ENCODE measurements around the gene PAK1IP1. TPM values are rescaled to one million over a fixed set of nuclear protein-coding genes. Genes with fewer than 3 reads are reported as not detected.

PAK1IP1 gene
- polyA plus RNA-seq, 1 donor (not counting 4 experiments of a cell fraction or from before 2014, with no cell fraction given), result 36.3 TPM

- Histone ChIP-seq H3K4me1 (ENCODE audit: control insufficient read depth, extremely low read depth, insufficient read depth, low read length) (peaks cover 30% of the 10 kb centered on the region), H3K4me2 (ENCODE audit: control insufficient read depth, extremely low read depth, insufficient read depth, low read depth, low read length) (no peak overlapping the region), H3K79me2 (ENCODE audit: control insufficient read depth, insufficient read depth, low read length) (peaks cover 34% of the 10 kb centered on the region), H3K27me3 (ENCODE audit: control insufficient read depth, extremely low read depth, insufficient read depth, low read length) (no peaks in the 10 kb centered on the region), H3K9me3 (ENCODE audit: control insufficient read depth, low read depth, low read length) (no peaks in the 10 kb centered on the region), H4K20me1 (ENCODE audit: control insufficient read depth, extremely low read depth, insufficient read depth, low read length) (no peaks in the 10 kb centered on the region), H3K36me3 (ENCODE audit: control insufficient read depth in 2 of 2, extremely low read depth in 1 of 2, insufficient read depth in 2 of 2, low read length in 2 of 2) (peaks cover 13 to 18% of the 10 kb centered on the region in 2 experiments), H2AFZ (ENCODE audit: control insufficient read depth, low read length) (no peak overlapping the region), H3K9me1 (ENCODE audit: control insufficient read depth, extremely low read depth, insufficient read depth, low read length) (no peaks in the 10 kb centered on the region), H3K27ac (ENCODE audit: control insufficient read depth, insufficient read depth, low read length) (no peak overlapping the region), H3K9ac (ENCODE audit: control insufficient read depth, extremely low read depth, insufficient read depth, low read length) (no peak overlapping the region), H3K4me3 (ENCODE audit: control insufficient read depth in 2 of 3, extremely low read depth in 1 of 3, insufficient read depth in 2 of 3, low read depth in 1 of 3, low read length in 3 of 3) (no peak overlapping the region)
- FAIRE-seq (no peak), DNase-seq (ENCODE audit: low read depth, low spot score) (no peak)
- dilution Hi-C loops (cut with MboI; ENCODE audit: extremely low pct_ligation_motif_present, low sequenced_read_pairs), result no loop called here
- TF ChIP-seq CTCF (optimal IDR thresholded peaks at IDR 0.05 in 1 of 3, IDR thresholded peaks at IDR 0.05 in 1 of 3, conservative IDR thresholded peaks at IDR 0.05 in 1 of 3; ENCODE audit: extremely low read depth in 1 of 3, insufficient read depth in 2 of 3, low read length in 3 of 3) (no peak), EZH2 (IDR thresholded peaks at IDR 0.05; ENCODE audit: low read length) (no peak)
These were observed 61.3 kb downstream of the PAK1IP1 start for GRCh38 chr6:10756085-10756484.

Small RNA genes within 50 kb of the gene (small RNA-seq; reads per million reads assigned to genes)
- gene RF00019 (ENCODE audit: insufficient read length in 3 of 3, low read depth in 3 of 3, low replicate concordance in 1 of 3), result 0 reads per million in 3 experiments
- 0 reads per million in 3 experiments for gene RNA5SP203 (ENCODE audit: insufficient read length in 3 of 3, low read depth in 3 of 3, low replicate concordance in 1 of 3)

Other genes with a start within 250 kb of the PAK1IP1 start
- gene GCNT2, start 173.6 kb upstream of the PAK1IP1 start, polyA plus RNA-seq, result 5.6 to 9.3 TPM (median 7.3 TPM) in 3 replicates
- not detected in 3 replicates for gene C6orf52, start 356 bp upstream of the PAK1IP1 start, polyA plus RNA-seq
- 245 to 304 TPM (median 246 TPM) in 3 replicates for gene TMEM14C, start 28.1 kb downstream of the PAK1IP1 start, polyA plus RNA-seq
- gene TMEM14B, start 52.8 kb downstream of the PAK1IP1 start, polyA plus RNA-seq, result 86.2 to 157 TPM (median 96.2 TPM) in 3 replicates
- gene MAK, start 143.6 kb downstream of the PAK1IP1 start, polyA plus RNA-seq, result 0.02 to 0.03 TPM in 2 of 3 replicates, not detected in the other
- not detected in 3 replicates for gene GCM2, start 187.1 kb downstream of the PAK1IP1 start, polyA plus RNA-seq
- gene SYCP2L, start 192.1 kb downstream of the PAK1IP1 start, polyA plus RNA-seq, result 0.44 to 1.3 TPM (median 0.76 TPM) in 3 replicates

Measured in keratinocyte (primary cell).